IPS DF 6.9 (cell line): ENCODE results near the gene TOE1.

Source experiments
- DNase-seq: peaks from one replicate; pipeline ENCODE4 v3.0.0-alpha.2; 2013; ENCODE audit warnings: low read depth, low spot score
- H3K27ac ChIP-seq: one replicate; pipeline ENCODE4 v1.5.1; 2013; ENCODE audit warnings: low read length, control low read depth
- H3K27me3 ChIP-seq: 2 replicates; pipeline ENCODE4 v1.6.1; 2013; ENCODE audit warnings: mild to moderate bottlenecking, low read length; ENCODE audit not compliant: control insufficient read depth, insufficient read depth
- H3K36me3 ChIP-seq: 2 replicates; pipeline ENCODE4 v1.6.1; 2013; ENCODE audit warnings: low read length; ENCODE audit not compliant: control insufficient read depth, insufficient read depth
- H3K4me1 ChIP-seq: 2 replicates; pipeline ENCODE4 v1.6.1; 2013; ENCODE audit warnings: low read length; ENCODE audit not compliant: control insufficient read depth, insufficient read depth
- H3K4me3 ChIP-seq: 2 replicates; pipeline ENCODE4 v1.5.1; 2013; ENCODE audit warnings: mild to moderate bottlenecking, low read length
- H3K9me3 ChIP-seq: 2 replicates; pipeline ENCODE4 v1.6.1; 2013; ENCODE audit warnings: low read length, inconsistent platforms; ENCODE audit not compliant: control insufficient read depth, insufficient read depth
- WGBS: extraction: QIAGEN DNeasy Blood & Tissue Kit; methylation state at CpG from one replicate; pipeline ENCODE4 v1.1.7; 2013; ENCODE audit warnings: mixed read lengths, missing lambda C conversion rate; ENCODE audit not compliant: insufficient read length, insufficient coverage; 5-methylcytosine and 5-hydroxymethylcytosine counted together

The TOE1 gene

GRCh38 chr1:45326627-45327623, 13.0 kb upstream of the TOE1 start, which contains the start of gene HPDL:
HPDL (plus strand) TSS chr1:45326895; CDS start chr1:45327149, 254 bp downstream.
- DNase-seq = peak; percentile 75
- Histone ChIP-seq H3K36me3 (peaks cover 11% of the 10 kb centered on the region), H3K27me3 (no peaks in the 10 kb centered on the region), H3K9me3 (no peaks in the 10 kb centered on the region), H3K4me3 (peak within 1 kb of the TSS; percentile 2; the same call in 1 of the 2 replicates), H3K4me1 (peaks cover 9% of the 10 kb centered on the region; the same call in 1 of the 2 replicates), H3K27ac (no peak within 1 kb of the TSS)
- no CpG with 5 or more reads among the region's 96 CpGs for WGBS

GRCh38 chr1:45327644-45328515, 12.1 kb upstream of the TOE1 start:
- Histone ChIP-seq H3K36me3 (peaks cover 20% of the 10 kb centered on the region), H3K4me3 (no peak overlapping the region; the same call in 1 of the 2 replicates), H3K9me3 (no peaks in the 10 kb centered on the region), H3K27me3 (no peaks in the 10 kb centered on the region), H3K4me1 (peaks cover 9% of the 10 kb centered on the region; the same call in 1 of the 2 replicates), H3K27ac (no peak overlapping the region)
- DNase-seq = no peak
- no CpG with 5 or more reads among the region's 19 CpGs for WGBS

- Histone ChIP-seq H3K27me3 (no peaks in the 10 kb centered on the region), H3K27ac (no peak overlapping the region), H3K9me3 (no peaks in the 10 kb centered on the region), H3K4me1 (peaks cover 9% of the 10 kb centered on the region; the same call in 1 of the 2 replicates), H3K36me3 (peaks cover 22% of the 10 kb centered on the region), H3K4me3 (no peak overlapping the region)
- no CpG with 5 or more reads among the region's 5 CpGs for WGBS
- DNase-seq = no peak
These were observed 11.3 kb upstream of the TOE1 start for GRCh38 chr1:45328680-45329079.

GRCh38 chr1:45329445-45329844, 10.5 kb upstream of the TOE1 start:
- H3K27me3 ChIP-seq = no peaks in the 10 kb centered on the region
- H3K36me3 ChIP-seq = peaks cover 28% of the 10 kb centered on the region
- no peaks in the 10 kb centered on the region for H3K9me3 ChIP-seq
- H3K4me1 ChIP-seq = peaks cover 9% of the 10 kb centered on the region; the same call in 1 of the 2 replicates
- DNase-seq = no peak
- WGBS = no CpG with 5 or more reads among the region's 4 CpGs
- H3K4me3 ChIP-seq = no peak overlapping the region
- no peak overlapping the region for H3K27ac ChIP-seq

GRCh38 chr1:45331436-45332345, 8.3 kb upstream of the TOE1 start:
- Histone ChIP-seq H3K27ac (no peak overlapping the region), H3K27me3 (no peaks in the 10 kb centered on the region), H3K9me3 (no peaks in the 10 kb centered on the region), H3K4me1 (peaks cover 8% of the 10 kb centered on the region; the same call in 1 of the 2 replicates), H3K4me3 (no peak overlapping the region), H3K36me3 (peaks cover 28% of the 10 kb centered on the region)
- DNase-seq = no peak
- no CpG with 5 or more reads among the region's 18 CpGs for WGBS

- peaks cover 5% of the 10 kb centered on the region; the same call in 1 of the 2 replicates for H3K4me1 ChIP-seq
- H3K9me3 ChIP-seq = no peaks in the 10 kb centered on the region
- H3K27ac ChIP-seq = no peak overlapping the region
- WGBS = no CpG with 5 or more reads among the region's 10 CpGs
- peaks cover 26% of the 10 kb centered on the region for H3K36me3 ChIP-seq
- no peak overlapping the region for H3K4me3 ChIP-seq
- no peak for DNase-seq
- H3K27me3 ChIP-seq = no peaks in the 10 kb centered on the region
These were observed 7.6 kb upstream of the TOE1 start for GRCh38 chr1:45332346-45332720.

- no CpG with 5 or more reads among the region's 9 CpGs for WGBS
- H3K27me3 ChIP-seq = no peaks in the 10 kb centered on the region
- no peak overlapping the region for H3K27ac ChIP-seq
- H3K4me1 ChIP-seq = no peaks in the 10 kb centered on the region
- peaks cover 25% of the 10 kb centered on the region for H3K36me3 ChIP-seq
- H3K9me3 ChIP-seq = no peaks in the 10 kb centered on the region
- no peak overlapping the region for H3K4me3 ChIP-seq
- DNase-seq = no peak
These were observed 5.4 kb upstream of the TOE1 start for GRCh38 chr1:45334308-45335245.

GRCh38 chr1:45335855-45336324, 4.1 kb upstream of the TOE1 start:
- no peak overlapping the region for H3K4me3 ChIP-seq
- H3K27ac ChIP-seq = no peak overlapping the region
- H3K27me3 ChIP-seq = no peaks in the 10 kb centered on the region
- H3K4me1 ChIP-seq = 0 out of 2 replicates have a peak, but pooled peaks cover under 1% of the 10 kb centered on the region
- DNase-seq = no peak
- no CpG with 5 or more reads among the region's 4 CpGs for WGBS
- H3K36me3 ChIP-seq = peaks cover 25% of the 10 kb centered on the region
- H3K9me3 ChIP-seq = no peaks in the 10 kb centered on the region
